GM12878 (cell line): ENCODE data around the gene LPAR5. TPM values are rescaled to one million over a fixed set of nuclear protein-coding genes. Genes with fewer than 3 reads are reported as not detected.

Experiments used
- polyA plus RNA-seq, 11 experiments: library from polyadenylated mRNA; depleted of rRNA in 4 of 11; unstranded in 6 of 11; stranded (reverse) in 5 of 11; fragments of >200 nt; fragmentation: Nextera tagmentation in 4 of 11; fragmentation: Illumina TruSeq in 1 of 11; extraction: Ambion mirVana in 4 of 11; extraction: Trizol in 1 of 11; gene quantifications; 1 replicate in 1 of 11; 2 replicates in 10 of 11; pipeline versions ENCODE4 v1.2.1 to v1.2.3, GENCODE V29; 2011 to 2016; ENCODE audit warnings: inconsistent platforms in 2 of 11, missing spikeins in 2 of 11, low read depth in 1 of 11
- total RNA-seq, 4 experiments: library from RNA; depleted of rRNA in 3 of 4; stranded (reverse); fragments of >200 nt in 3 of 4; fragmentation: Illumina TruSeq in 1 of 4; extraction: Trizol in 1 of 4; gene quantifications; 2 replicates each; pipeline versions ENCODE4 v1.2.1 to v1.2.3, GENCODE V29; 2013 to 2021
- TF ChIP-seq, protein P1 (sequence below): fragments of 450-650 bp; IDR thresholded peaks from 2 replicates; pipeline ENCODE4 v1.6.1; 2017; ENCODE audit warnings: mild to moderate bottlenecking, moderate library complexity
- TF ChIP-seq, protein P2 (sequence below): fragments of 450-650 bp; IDR thresholded peaks from 2 replicates; pipeline ENCODE4 v1.6.1; 2017; ENCODE audit warnings: low read depth, mild to moderate bottlenecking, moderate library complexity

LPAR5 gene
- total and polyA plus RNA-seq, 10 of the 15 experiments (the other 5 are each of a cell fraction or from before 2014, with no cell fraction given): 1.3 to 7.9 (median 5.3) TPM

DNA sequence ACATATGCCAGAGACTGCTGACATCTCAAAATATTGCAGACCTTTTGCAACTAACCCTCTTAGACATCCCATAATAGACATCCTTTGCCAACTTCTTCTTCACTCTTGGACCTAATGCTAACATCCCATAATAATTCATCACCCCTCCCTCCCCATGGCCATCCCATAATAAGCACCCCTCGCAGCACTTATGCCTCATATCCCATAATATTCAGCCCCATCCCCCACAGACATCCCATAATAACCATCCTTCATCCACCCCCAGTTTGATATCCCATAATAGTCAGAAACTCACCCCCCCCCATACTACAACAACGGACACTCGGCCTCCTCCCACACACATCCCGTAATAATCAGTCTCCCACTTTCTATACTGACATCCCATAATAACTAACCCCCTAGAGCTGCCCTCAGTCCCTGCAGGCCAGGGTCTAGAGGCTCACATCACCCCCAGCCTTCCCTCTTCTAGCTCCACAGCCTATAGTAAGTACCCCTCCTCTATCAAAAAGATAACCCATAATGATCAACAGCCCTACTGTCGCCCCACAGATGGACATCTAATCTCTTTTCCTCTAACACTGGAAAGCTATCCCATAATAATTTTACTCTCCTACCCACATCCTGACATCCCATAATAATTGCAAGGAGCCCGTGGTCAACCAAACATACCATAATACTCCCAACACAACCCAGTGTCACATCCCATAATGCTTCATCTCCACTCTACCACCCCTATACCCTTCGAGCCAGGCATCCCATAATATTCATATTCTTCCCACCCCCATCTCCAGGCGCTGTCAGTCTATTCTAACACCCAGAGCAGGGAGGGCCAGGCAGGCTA is 27.8 kb downstream of the LPAR5 start (continued):
- TF ChIP-seq, protein P1, sequence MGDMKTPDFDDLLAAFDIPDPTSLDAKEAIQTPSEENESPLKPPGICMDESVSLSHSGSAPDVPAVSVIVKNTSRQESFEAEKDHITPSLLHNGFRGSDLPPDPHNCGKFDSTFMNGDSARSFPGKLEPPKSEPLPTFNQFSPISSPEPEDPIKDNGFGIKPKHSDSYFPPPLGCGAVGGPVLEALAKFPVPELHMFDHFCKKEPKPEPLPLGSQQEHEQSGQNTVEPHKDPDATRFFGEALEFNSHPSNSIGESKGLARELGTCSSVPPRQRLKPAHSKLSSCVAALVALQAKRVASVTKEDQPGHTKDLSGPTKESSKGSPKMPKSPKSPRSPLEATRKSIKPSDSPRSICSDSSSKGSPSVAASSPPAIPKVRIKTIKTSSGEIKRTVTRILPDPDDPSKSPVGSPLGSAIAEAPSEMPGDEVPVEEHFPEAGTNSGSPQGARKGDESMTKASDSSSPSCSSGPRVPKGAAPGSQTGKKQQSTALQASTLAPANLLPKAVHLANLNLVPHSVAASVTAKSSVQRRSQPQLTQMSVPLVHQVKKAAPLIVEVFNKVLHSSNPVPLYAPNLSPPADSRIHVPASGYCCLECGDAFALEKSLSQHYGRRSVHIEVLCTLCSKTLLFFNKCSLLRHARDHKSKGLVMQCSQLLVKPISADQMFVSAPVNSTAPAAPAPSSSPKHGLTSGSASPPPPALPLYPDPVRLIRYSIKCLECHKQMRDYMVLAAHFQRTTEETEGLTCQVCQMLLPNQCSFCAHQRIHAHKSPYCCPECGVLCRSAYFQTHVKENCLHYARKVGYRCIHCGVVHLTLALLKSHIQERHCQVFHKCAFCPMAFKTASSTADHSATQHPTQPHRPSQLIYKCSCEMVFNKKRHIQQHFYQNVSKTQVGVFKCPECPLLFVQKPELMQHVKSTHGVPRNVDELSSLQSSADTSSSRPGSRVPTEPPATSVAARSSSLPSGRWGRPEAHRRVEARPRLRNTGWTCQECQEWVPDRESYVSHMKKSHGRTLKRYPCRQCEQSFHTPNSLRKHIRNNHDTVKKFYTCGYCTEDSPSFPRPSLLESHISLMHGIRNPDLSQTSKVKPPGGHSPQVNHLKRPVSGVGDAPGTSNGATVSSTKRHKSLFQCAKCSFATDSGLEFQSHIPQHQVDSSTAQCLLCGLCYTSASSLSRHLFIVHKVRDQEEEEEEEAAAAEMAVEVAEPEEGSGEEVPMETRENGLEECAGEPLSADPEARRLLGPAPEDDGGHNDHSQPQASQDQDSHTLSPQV: no peak
- TF ChIP-seq, protein P2, sequence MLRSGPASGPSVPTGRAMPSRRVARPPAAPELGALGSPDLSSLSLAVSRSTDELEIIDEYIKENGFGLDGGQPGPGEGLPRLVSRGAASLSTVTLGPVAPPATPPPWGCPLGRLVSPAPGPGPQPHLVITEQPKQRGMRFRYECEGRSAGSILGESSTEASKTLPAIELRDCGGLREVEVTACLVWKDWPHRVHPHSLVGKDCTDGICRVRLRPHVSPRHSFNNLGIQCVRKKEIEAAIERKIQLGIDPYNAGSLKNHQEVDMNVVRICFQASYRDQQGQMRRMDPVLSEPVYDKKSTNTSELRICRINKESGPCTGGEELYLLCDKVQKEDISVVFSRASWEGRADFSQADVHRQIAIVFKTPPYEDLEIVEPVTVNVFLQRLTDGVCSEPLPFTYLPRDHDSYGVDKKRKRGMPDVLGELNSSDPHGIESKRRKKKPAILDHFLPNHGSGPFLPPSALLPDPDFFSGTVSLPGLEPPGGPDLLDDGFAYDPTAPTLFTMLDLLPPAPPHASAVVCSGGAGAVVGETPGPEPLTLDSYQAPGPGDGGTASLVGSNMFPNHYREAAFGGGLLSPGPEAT: peak; percentile 37; the same call in 1 of the 2 replicates
